ENCODE measurements around the gene PDGFB. TPM values are rescaled to one million over a fixed set of nuclear protein-coding genes. Genes with fewer than 3 reads are reported as not detected.

The PDGFB gene
- total and polyA plus RNA-seq, 9 of the 15 experiments (the other 6 are each of a cell fraction or from before 2014, with no cell fraction given), result 0.07 to 4.0 (median 0.48) TPM; not detected in 1

GRCh38 chr22:39257901-39258475, 13.2 kb upstream of the PDGFB start:
- no peaks in the 10 kb centered on the region for H3K9me1 ChIP-seq (ENCODE audit: control insufficient read depth, insufficient read depth, low read length)
- no peaks in the 10 kb centered on the region for H3K36me3 ChIP-seq (ENCODE audit: control insufficient read depth, insufficient read depth, low read length)
- TF ChIP-seq DPF2 (IDR thresholded peaks at IDR 0.05) (no peak), ZBTB43 (CRISPR knock-in tag; IDR thresholded peaks at IDR 0.05) (no peak), LCOR (CRISPR knock-in tag; IDR thresholded peaks at IDR 0.05) (no peak), BHLHE40 (IDR thresholded peaks at IDR 0.05; ENCODE audit: low read length) (0 out of 2 replicates have a peak, but pooled peaks have one; percentile 7), TEAD4 (IDR thresholded peaks at IDR 0.05; ENCODE audit: low read length) (no peak), TEAD4 (CRISPR knock-in tag; IDR thresholded peaks at IDR 0.05; ENCODE audit: borderline replicate concordance) (no peak)
- TF ChIP-seq, protein P1, sequence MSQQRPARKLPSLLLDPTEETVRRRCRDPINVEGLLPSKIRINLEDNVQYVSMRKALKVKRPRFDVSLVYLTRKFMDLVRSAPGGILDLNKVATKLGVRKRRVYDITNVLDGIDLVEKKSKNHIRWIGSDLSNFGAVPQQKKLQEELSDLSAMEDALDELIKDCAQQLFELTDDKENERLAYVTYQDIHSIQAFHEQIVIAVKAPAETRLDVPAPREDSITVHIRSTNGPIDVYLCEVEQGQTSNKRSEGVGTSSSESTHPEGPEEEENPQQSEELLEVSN (IDR thresholded peaks at IDR 0.05; ENCODE audit: borderline replicate concordance in 1 of 2, extremely low read depth in 1 of 2, insufficient read depth in 1 of 2, insufficient read length in 1 of 2, low read depth in 1 of 2, low read length in 1 of 2, poor library complexity in 1 of 2, severe bottlenecking in 1 of 2), result peak in 1 of 2 experiments; percentile 55
- FAIRE-seq (no peak), DNase-seq (ENCODE audit: extremely low read depth in 1 of 4, low spot score in 3 of 4) (no peak), ATAC-seq (no peak)
- H3K4me3 ChIP-seq, result no peak overlapping the region
- WGBS (ENCODE audit: insufficient coverage, low coverage, missing lambda C conversion rate), result 16% methylated on average over 12 of the region's 16 CpGs
- CTCF ChIA-PET (ENCODE audit: low intra/inter-chr PET ratio), result no interaction called here
- no TSS peak for BruUV-seq (replicated peaks)
- POLR2A ChIA-PET, result interaction anchor here (0.7 kb wide), 1 partner anchor 35 kb away, joined by 4 read pairs; no protein-coding TSS in a partner anchor
- peaks cover 24 to 40% of the 10 kb centered on the region in 2 experiments; a peak in 4 of 5 replicates for H3K4me1 ChIP-seq (replicated peaks in 1 of 2; ENCODE audit: control insufficient read depth in 2 of 2, insufficient read depth in 2 of 2, low read length in 2 of 2)
- no peaks in the 10 kb centered on the region for H3K27me3 ChIP-seq (ENCODE audit: control insufficient read depth in 2 of 2, insufficient read depth in 2 of 2, low read length in 2 of 2)
- no peaks in the 10 kb centered on the region for H3K79me2 ChIP-seq (ENCODE audit: control insufficient read depth, insufficient read depth, low read length)
- no peaks in the 10 kb centered on the region for H4K20me1 ChIP-seq (replicated peaks; ENCODE audit: control insufficient read depth, insufficient read depth, low read length)
- intact Hi-C loops (cut with micrococcal nuclease) (no loop called here), in situ Hi-C loops (cut with MboI) (no loop called here)
- H2AFZ ChIP-seq (ENCODE audit: low read depth, low read length), result no peak overlapping the region
- H3K9me3 ChIP-seq (replicated peaks; ENCODE audit: control insufficient read depth, insufficient read depth, low read depth, low read length), result peaks cover 6% of the 10 kb centered on the region
- no peak overlapping the region for H3K4me2 ChIP-seq (ENCODE audit: insufficient read depth, low read length)
- H3K27ac ChIP-seq (ENCODE audit: extremely low read depth, low read depth, low read length), result no peak overlapping the region
- H3K9ac ChIP-seq (ENCODE audit: insufficient read depth in 1 of 2, low read depth in 2 of 2, low read length in 2 of 2), result 0 out of 4 replicates have a peak overlapping the region, but pooled peaks of 1 of the 2 experiments have one; percentile 8

All from K562 (cell line).